Activated CD4-positive, alpha-beta memory T cell treated with anti-CD3 and anti-CD28 coated beads, Interleukin-2, amount 10 ng/mL, durations not matched to agents 7 days and 5 days (primary cell): Measurements from ENCODE around the gene CTDSP2. TPM values are rescaled to one million over a fixed set of nuclear protein-coding genes. Genes with fewer than 3 reads are reported as not detected.

Source experiments
- CTCF ChIA-PET: fragments of 350-600 bp; sonication (Branson Sonifier 250); formaldehyde crosslinking; loops from one replicate; lab custom pipeline; 2021; ENCODE audit warnings: antibody characterized with exemption, inconsistent platforms; lab: Charles Lee
- POLR2A ChIA-PET: fragments of 350-600 bp; sonication (Branson Sonifier 250); formaldehyde crosslinking; loops from one replicate; lab custom pipeline; 2021; ENCODE audit warnings: antibody characterized with exemption; lab: Charles Lee
- DNase-seq: peaks from one replicate; pipeline ENCODE4 v3.0.0-alpha.2; 2020
- H3K27ac Mint-ChIP-seq: one replicate; pipeline ENCODE4 v1.8.0; 2021; ENCODE audit warnings: mild to moderate bottlenecking, mixed read lengths
- H3K27me3 Mint-ChIP-seq: one replicate; pipeline ENCODE4 v1.8.0; 2021; ENCODE audit warnings: mixed read lengths
- H3K36me3 Mint-ChIP-seq: one replicate; pipeline ENCODE4 v1.8.0; 2021; ENCODE audit warnings: low read depth, mixed read lengths
- H3K4me1 Mint-ChIP-seq: one replicate; pipeline ENCODE4 v1.8.0; 2021; ENCODE audit warnings: mixed read lengths
- H3K4me3 Mint-ChIP-seq: one replicate; pipeline ENCODE4 v1.8.0; 2021; ENCODE audit warnings: mild to moderate bottlenecking, mixed read lengths
- H3K9me3 Mint-ChIP-seq: one replicate; pipeline ENCODE4 v1.8.0; 2021; ENCODE audit warnings: mixed read lengths
- total RNA-seq, 2 experiments: library from RNA; stranded (reverse); gene quantifications; one replicate each; pipeline ENCODE4 v1.2.3, GENCODE V29; 2021

Gene CTDSP2
- total RNA-seq, 2 experiments from 2014 or later, result 137 to 141 TPM

- peaks cover 3% of the 10 kb centered on the region for H3K27me3 Mint-ChIP-seq
- ChIA-PET CTCF (interaction anchor here (1.1 kb wide), 1 partner anchor 11 kb away, joined by 7 read pairs; no protein-coding TSS in a partner anchor), POLR2A (interaction anchor here (1.2 kb wide), 1 partner anchor 11 kb away, joined by 3 read pairs; no protein-coding TSS in a partner anchor)
- H3K4me1 Mint-ChIP-seq, result peaks cover 5% of the 10 kb centered on the region
- no peaks in the 10 kb centered on the region for H3K9me3 Mint-ChIP-seq
- no peaks in the 10 kb centered on the region for H3K36me3 Mint-ChIP-seq
- no peak overlapping the region for H3K4me3 Mint-ChIP-seq
- no peak overlapping the region for H3K27ac Mint-ChIP-seq
- DNase-seq, result no peak
Observed at GRCh38 chr12:57875753-57876547, 29.4 kb upstream of the CTDSP2 start.

DNA sequence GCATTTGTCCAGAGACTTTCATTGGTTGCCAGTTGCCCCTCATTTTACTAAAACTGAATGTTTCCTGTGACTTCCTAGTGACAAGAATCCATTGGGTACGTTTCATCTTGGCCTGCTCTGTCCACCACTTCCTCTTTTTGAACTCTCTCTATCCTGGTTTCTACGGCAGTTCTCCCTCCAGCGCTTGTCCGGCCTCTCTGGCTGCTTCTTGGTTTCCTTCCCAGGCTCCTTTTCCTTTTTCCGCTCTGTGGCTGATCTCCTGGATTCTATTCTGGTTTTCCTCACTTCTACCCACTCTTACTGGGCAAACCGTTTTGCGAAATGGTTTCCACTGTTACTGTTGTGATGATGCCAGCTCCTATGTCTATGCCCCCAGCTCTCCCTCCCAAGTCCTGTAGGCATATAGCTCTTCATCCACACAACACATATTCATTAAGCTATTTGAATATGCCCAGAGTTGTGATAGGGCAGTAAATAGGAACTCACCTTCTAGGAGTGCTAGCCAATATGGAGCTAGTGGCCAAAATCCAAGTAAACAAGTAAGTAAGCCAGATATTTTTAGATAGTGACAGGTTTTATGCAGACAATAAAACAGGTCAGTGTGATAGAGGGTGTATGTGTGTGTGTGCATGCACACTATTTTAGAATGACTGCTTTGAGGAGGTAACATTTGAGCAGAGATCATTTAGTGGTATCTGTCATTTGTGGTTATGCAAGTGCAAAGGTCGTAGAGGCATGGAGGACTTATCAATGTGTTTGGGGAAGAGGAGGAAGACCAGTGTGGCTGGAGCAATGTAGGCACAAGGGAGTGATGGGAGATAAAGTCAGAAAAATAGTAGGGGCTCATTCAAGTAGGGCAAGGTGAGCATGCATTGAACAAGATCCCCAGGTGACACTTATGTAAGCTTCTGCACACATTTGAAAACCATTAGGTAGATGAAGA is 27.9 kb upstream of the CTDSP2 start:
- Mint-ChIP-seq H3K27me3 (peaks cover 3% of the 10 kb centered on the region), H3K4me3 (no peak overlapping the region), H3K36me3 (no peaks in the 10 kb centered on the region), H3K9me3 (no peaks in the 10 kb centered on the region), H3K4me1 (peaks cover 5% of the 10 kb centered on the region), H3K27ac (no peak overlapping the region)
- ChIA-PET CTCF (interaction anchor here (1.1 kb wide), 2 partner anchors 9 to 30 kb away, joined by 3 read pairs; no protein-coding TSS in a partner anchor), POLR2A (interaction anchor here (1.3 kb wide), 1 partner anchor 14 kb away, joined by 5 read pairs; no protein-coding TSS in a partner anchor)
- no peak for DNase-seq

- Mint-ChIP-seq H3K27me3 (peaks cover 3% of the 10 kb centered on the region), H3K4me1 (peaks cover 5% of the 10 kb centered on the region), H3K27ac (no peak overlapping the region), H3K36me3 (no peaks in the 10 kb centered on the region), H3K9me3 (no peaks in the 10 kb centered on the region), H3K4me3 (no peak overlapping the region)
- POLR2A ChIA-PET, result no interaction called here
- CTCF ChIA-PET, result interaction anchor here (0.6 to 1.2 kb wide), 2 partner anchors 23 to 69 kb away, joined by 3 read pairs; no protein-coding TSS in a partner anchor
- no peak for DNase-seq
Observed at GRCh38 chr12:57872362-57872761, 25.8 kb upstream of the CTDSP2 start.

GRCh38 chr12:57869927-57870318 is 23.4 kb upstream of the CTDSP2 start:
- H3K4me1 Mint-ChIP-seq, result peaks cover 4% of the 10 kb centered on the region
- no peaks in the 10 kb centered on the region for H3K36me3 Mint-ChIP-seq
- H3K27me3 Mint-ChIP-seq, result peaks cover 3% of the 10 kb centered on the region
- no peak overlapping the region for H3K4me3 Mint-ChIP-seq
- DNase-seq, result no peak
- ChIA-PET POLR2A (interaction anchor here (0.7 kb wide), 1 partner anchor 25 kb away, joined by 3 read pairs; no protein-coding TSS in a partner anchor), CTCF (no interaction called here)
- H3K27ac Mint-ChIP-seq, result no peak overlapping the region
- H3K9me3 Mint-ChIP-seq, result no peaks in the 10 kb centered on the region

GRCh38 chr12:57869298-57869926 is 22.9 kb upstream of the CTDSP2 start:
- ChIA-PET POLR2A (interaction anchor here (0.7 kb wide), 1 partner anchor 26 kb away, joined by 3 read pairs; no protein-coding TSS in a partner anchor), CTCF (no interaction called here)
- no peaks in the 10 kb centered on the region for H3K36me3 Mint-ChIP-seq
- H3K4me1 Mint-ChIP-seq, result peaks cover 8% of the 10 kb centered on the region
- no peak overlapping the region for H3K4me3 Mint-ChIP-seq
- H3K27me3 Mint-ChIP-seq, result no peaks in the 10 kb centered on the region
- DNase-seq, result no peak
- no peaks in the 10 kb centered on the region for H3K9me3 Mint-ChIP-seq
- no peak overlapping the region for H3K27ac Mint-ChIP-seq

DNA sequence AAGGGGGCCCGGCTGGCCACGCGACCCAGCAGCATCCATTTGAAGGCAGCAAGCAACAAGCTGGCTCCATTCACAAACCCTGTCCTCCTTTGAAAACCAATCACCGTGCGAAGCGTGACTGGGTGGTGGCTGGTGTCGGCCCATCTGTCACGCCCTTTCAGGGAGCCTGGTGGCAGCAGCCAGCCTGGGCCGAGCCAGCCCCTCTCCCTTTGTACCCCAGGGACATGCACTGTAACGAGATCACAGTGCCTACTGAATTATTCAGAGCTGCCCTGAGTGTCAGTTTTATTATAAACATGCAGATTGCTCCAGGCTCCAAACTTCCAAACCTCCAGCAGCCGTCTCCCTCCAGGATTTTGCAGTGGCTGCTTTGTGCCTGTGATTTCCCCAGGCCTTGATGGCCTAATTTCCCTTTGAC is 22.3 kb upstream of the CTDSP2 start:
- Mint-ChIP-seq H3K9me3 (no peaks in the 10 kb centered on the region), H3K4me1 (peaks cover 8% of the 10 kb centered on the region), H3K4me3 (no peak overlapping the region), H3K36me3 (no peaks in the 10 kb centered on the region), H3K27me3 (peaks cover 3% of the 10 kb centered on the region), H3K27ac (no peak overlapping the region)
- DNase-seq, result no peak
- ChIA-PET POLR2A (no interaction called here), CTCF (interaction anchor here (0.6 kb wide), 1 partner anchor 26 kb away, joined by 3 read pairs; no protein-coding TSS in a partner anchor)

GRCh38 chr12:57868221-57868620 is 21.7 kb upstream of the CTDSP2 start:
- ChIA-PET POLR2A (no interaction called here), CTCF (interaction anchor here (0.6 kb wide), 1 partner anchor 26 kb away, joined by 3 read pairs; no protein-coding TSS in a partner anchor)
- Mint-ChIP-seq H3K27me3 (peaks cover 8% of the 10 kb centered on the region), H3K36me3 (no peaks in the 10 kb centered on the region), H3K27ac (no peak overlapping the region), H3K4me1 (peaks cover 8% of the 10 kb centered on the region), H3K9me3 (no peaks in the 10 kb centered on the region), H3K4me3 (no peak overlapping the region)
- DNase-seq, result no peak

GRCh38 chr12:57866308-57867019 is 19.9 kb upstream of the CTDSP2 start:
- no peak overlapping the region for H3K4me3 Mint-ChIP-seq
- POLR2A ChIA-PET, result interaction anchor here (2.6 kb wide), 1 partner anchor 20 kb away, joined by 10 read pairs; the partner anchor contains the start of gene CTDSP2

GRCh38 chr12:57865084-57865751 is 18.7 kb upstream of the CTDSP2 start:
- ChIA-PET POLR2A (interaction anchor here (0.7 to 2.6 kb wide), 12 partner anchors 11 to 109 kb away, joined by 3 to 11 read pairs (median 4); partner anchors contain the start of gene CTDSP2), CTCF (interaction anchor here (0.9 to 3.1 kb wide), 11 partner anchors 8 to 62 kb away, joined by 3 to 17 read pairs (median 6); no protein-coding TSS in a partner anchor)
- peak; percentile 62 for DNase-seq
- peak overlapping the region; percentile 68 for H3K4me3 Mint-ChIP-seq
- H3K27me3 Mint-ChIP-seq, result peaks cover 15% of the 10 kb centered on the region
- no peaks in the 10 kb centered on the region for H3K9me3 Mint-ChIP-seq
- H3K27ac Mint-ChIP-seq, result no peak overlapping the region
- no peaks in the 10 kb centered on the region for H3K36me3 Mint-ChIP-seq
- H3K4me1 Mint-ChIP-seq, result peaks cover 8% of the 10 kb centered on the region

More at GRCh38 chr12:57866308-57867019, 19.9 kb upstream of the CTDSP2 start:
- Mint-ChIP-seq H3K27ac (no peak overlapping the region), H3K9me3 (no peaks in the 10 kb centered on the region), H3K27me3 (peaks cover 13% of the 10 kb centered on the region), H3K36me3 (no peaks in the 10 kb centered on the region), H3K4me1 (peaks cover 8% of the 10 kb centered on the region)
- DNase-seq, result no peak
- CTCF ChIA-PET, result interaction anchor here (1.2 to 3.1 kb wide), 3 partner anchors 29 to 63 kb away, joined by 5 to 11 read pairs (median 6); no protein-coding TSS in a partner anchor

GRCh38 chr12:57864442-57865083 is 18.0 kb upstream of the CTDSP2 start:
- Mint-ChIP-seq H3K4me1 (peaks cover 8% of the 10 kb centered on the region), H3K27ac (no peak overlapping the region), H3K9me3 (no peaks in the 10 kb centered on the region), H3K27me3 (peaks cover 20% of the 10 kb centered on the region), H3K36me3 (no peaks in the 10 kb centered on the region), H3K4me3 (peak overlapping the region; percentile 58)
- DNase-seq, result no peak
- ChIA-PET CTCF (interaction anchor here (0.9 to 3.1 kb wide), 10 partner anchors 9 to 62 kb away, joined by 3 to 17 read pairs (median 6); no protein-coding TSS in a partner anchor), POLR2A (interaction anchor here (0.8 to 2.6 kb wide), 11 partner anchors 10 to 108 kb away, joined by 3 to 11 read pairs (median 4); partner anchors contain the start of gene CTDSP2)
